D721Med (cell line): ENCODE data around the gene PCBP3.

Experiments
- DNase-seq: peaks from one replicate; pipeline ENCODE4 v3.0.0; 2011; ENCODE audit warnings: low spot score; ENCODE audit not compliant: insufficient read length
- FAIRE-seq: peaks from 2 replicates; lab custom pipeline; 2011; peaks lifted over from hg19 to GRCh38; lab: Jason Lieb, UNC
- CTCF ChIP-seq: IDR thresholded peaks from 2 replicates; pipeline ENCODE4 v1.5.1; 2012; ENCODE audit warnings: mild to moderate bottlenecking, control low read depth; ENCODE audit not compliant: insufficient read depth; ENCODE audit errors: missing control alignments

PCBP3 gene

GRCh38 chr21:45841033-45841432 is 197.5 kb downstream of the PCBP3 start:
- TF ChIP-seq CTCF, result no peak
- DNase-seq (no peak), FAIRE-seq (no peak)

GRCh38 chr21:45843426-45843825 is 199.9 kb downstream of the PCBP3 start:
- DNase-seq (no peak), FAIRE-seq (no peak)
- no peak for TF ChIP-seq CTCF

GRCh38 chr21:45844181-45844580 is 200.7 kb downstream of the PCBP3 start:
- FAIRE-seq, result no peak
- DNase-seq, result no peak
- TF ChIP-seq CTCF, result no peak

DNA sequence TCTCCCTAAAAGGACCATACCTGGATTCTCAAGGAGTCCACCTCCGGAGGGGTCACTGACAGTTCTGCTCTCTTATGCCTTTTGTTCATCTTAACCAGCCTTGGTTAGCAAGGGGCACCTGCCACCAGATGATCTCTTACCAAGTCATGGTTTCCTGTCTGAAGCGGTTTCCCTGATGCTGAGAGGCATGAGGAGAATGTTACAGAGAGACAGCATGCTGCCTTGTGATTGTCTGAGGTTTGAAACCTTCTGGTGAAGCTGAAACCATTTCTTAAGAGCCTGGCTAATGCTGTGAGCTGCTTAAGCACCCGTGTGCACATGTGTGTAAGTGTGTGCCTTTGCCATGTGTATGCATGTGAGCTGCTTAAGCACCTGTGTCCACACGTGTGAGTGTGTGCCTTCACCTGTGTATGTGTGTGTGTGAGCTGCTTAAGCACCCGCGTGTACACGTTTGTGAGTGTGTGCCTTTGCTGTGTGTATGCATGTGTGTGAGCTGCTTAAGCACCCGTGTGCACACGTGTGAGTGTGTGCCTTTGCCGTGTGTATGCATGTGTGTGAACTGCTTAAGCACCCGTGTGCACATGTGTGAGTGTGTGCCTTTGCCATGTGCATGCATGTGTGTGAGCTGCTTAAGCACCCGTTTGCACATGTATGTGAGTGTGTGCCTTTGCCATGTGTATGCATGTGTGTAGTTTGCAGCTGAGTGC is 201.7 kb downstream of the PCBP3 start:
- DNase-seq (no peak), FAIRE-seq (no peak)

DNA sequence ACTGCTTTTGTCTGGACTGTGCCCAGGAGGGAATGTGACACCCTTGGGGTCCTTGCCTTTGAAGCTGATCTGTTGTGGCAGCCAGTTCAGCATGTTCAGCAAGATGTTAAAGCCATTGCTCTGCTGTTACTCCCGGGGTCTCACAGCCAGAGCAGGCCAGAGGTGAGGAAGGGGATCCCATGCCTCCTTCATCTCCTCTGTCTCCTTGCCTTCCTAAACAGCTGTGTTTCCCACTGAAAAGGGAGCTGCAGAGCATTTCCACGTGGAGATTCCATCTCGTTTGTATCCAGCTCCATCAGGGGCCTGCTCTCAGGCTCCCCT is 202.2 kb downstream of the PCBP3 start:
- no peak for DNase-seq
- TF ChIP-seq CTCF, result no peak
- FAIRE-seq, result no peak

More for the DNA sequence above, 201.7 kb downstream of the PCBP3 start:
- TF ChIP-seq CTCF, result no peak

GRCh38 chr21:45846373-45847160 is 203.0 kb downstream of the PCBP3 start:
- no peak for DNase-seq
- no peak for FAIRE-seq
- TF ChIP-seq CTCF, result no peak

DNA sequence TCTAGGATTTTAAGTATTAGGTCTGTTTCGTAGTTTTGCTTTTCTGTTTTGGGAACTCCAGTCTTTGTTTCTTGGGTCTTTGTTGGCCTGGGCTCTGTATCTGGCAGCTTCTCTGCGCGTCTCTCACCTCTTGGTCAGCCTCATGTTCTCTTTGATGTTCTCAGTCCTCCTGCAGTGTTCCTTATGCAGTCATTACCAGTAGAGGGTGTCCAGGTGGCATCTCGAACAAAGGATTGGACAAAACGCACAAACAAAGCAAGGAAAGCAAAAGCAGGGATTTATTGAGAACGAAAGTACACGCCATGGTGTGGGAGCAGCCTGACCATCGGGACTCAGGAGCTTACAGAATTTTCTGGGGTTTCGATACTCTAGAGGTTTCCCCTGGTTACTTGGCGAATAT is 204.3 kb downstream of the PCBP3 start:
- no peak for DNase-seq
- TF ChIP-seq CTCF, result no peak
- no peak for FAIRE-seq
